B cell (primary cell): ENCODE results near the gene KIR2DL3. TPM values are rescaled to one million over a fixed set of nuclear protein-coding genes. Genes with fewer than 3 reads are reported as not detected.
"Not testable (repeated sequence)": the region's sequence is repeated elsewhere in the genome, so short reads cannot be mapped to it uniquely, and the experiment has no call there.

ENCODE experiments used
- ATAC-seq: fragments of 200-7000 bp; cut with Tn5 transposase; one replicate; pipeline ENCODE4 v1.10.0; 2021; ENCODE audit warnings: low read depth, mild to moderate bottlenecking, moderate number of reproducible peaks, moderate library complexity
- CTCF ChIA-PET: fragments of 350-600 bp; sonication (Branson Sonifier 250); formaldehyde crosslinking; loops from one replicate; lab custom pipeline; 2021; ENCODE audit warnings: antibody characterized with exemption, inconsistent platforms; lab: Charles Lee
- POLR2A ChIA-PET: fragments of 350-600 bp; sonication (Branson Sonifier 250); formaldehyde crosslinking; loops from one replicate; lab custom pipeline; 2021; ENCODE audit warnings: antibody characterized with exemption; lab: Charles Lee
- DNase-seq: peaks from one replicate; pipeline ENCODE4 v3.0.0; 2013
- H2AFZ ChIP-seq: 2 replicates; pipeline ENCODE4 v1.6.1; 2012; ENCODE audit warnings: mild to moderate bottlenecking, low read depth, low read length; ENCODE audit not compliant: insufficient read depth, poor library complexity, severe bottlenecking
- H3K27ac ChIP-seq, 2 donors: 1 replicate in 1 of 2; 2 replicates in 1 of 2; pipeline ENCODE4 v1.5.1; 2012 to 2013; ENCODE audit warnings: low read length in 2 of 2, mild to moderate bottlenecking in 2 of 2, moderate library complexity in 1 of 2
- H3K27me3 ChIP-seq, 4 experiments: fragments of 200-600 bp in 1 of 4; sonication (generic) in 1 of 4; replicated peaks in 1 of 4; 1 replicate in 2 of 4; 2 replicates in 2 of 4; pipeline versions ENCODE4 v1.6.1 to v1.7.0; 2013 to 2016; ENCODE audit warnings: low read length in 3 of 4, mild to moderate bottlenecking in 2 of 4, mixed read lengths in 1 of 4, moderate library complexity in 1 of 4; ENCODE audit not compliant: insufficient read depth in 4 of 4, control insufficient read depth in 3 of 4; ENCODE audit errors: control extremely low read depth in 1 of 4
- H3K36me3 ChIP-seq, 2 experiments: replicated peaks in 1 of 2; 1 replicate in 1 of 2; 2 replicates in 1 of 2; pipeline versions ENCODE4 v1.6.1 to v1.7.1; 2013; ENCODE audit warnings: low read length in 1 of 2; ENCODE audit not compliant: insufficient read depth in 2 of 2, control insufficient read depth in 1 of 2; ENCODE audit errors: control extremely low read depth in 1 of 2, extremely low read depth in 1 of 2
- H3K4me1 ChIP-seq, 2 donors: fragments of 200-600 bp in 1 of 2; sonication (generic) in 1 of 2; 1 replicate in 1 of 2; 2 replicates in 1 of 2; pipeline versions ENCODE4 v1.5.1 to v1.6.1; 2013 to 2017; ENCODE audit warnings: low read length in 2 of 2; ENCODE audit not compliant: control insufficient read depth in 2 of 2, insufficient read depth in 2 of 2
- H3K4me2 ChIP-seq: replicated peaks from 2 replicates; pipeline ENCODE3; 2012; ENCODE audit warnings: mild to moderate bottlenecking, low read depth, low read length; ENCODE audit not compliant: poor library complexity, severe bottlenecking
- H3K4me3 ChIP-seq, 5 experiments: fragments of 200-600 bp in 1 of 5; sonication (generic) in 1 of 5; 1 replicate in 3 of 5; 2 replicates in 2 of 5; pipeline versions ENCODE4 v1.5.1 to v1.7.0; 2011 to 2016; ENCODE audit warnings: low read length in 4 of 5, mild to moderate bottlenecking in 4 of 5, low read depth in 2 of 5, control low read depth in 1 of 5, moderate library complexity in 1 of 5; ENCODE audit not compliant: insufficient read depth in 1 of 5; ENCODE audit errors: control extremely low read depth in 1 of 5, extremely low read depth in 1 of 5
- H3K79me2 ChIP-seq: fragments of 200-600 bp; sonication (generic); one replicate; pipeline ENCODE4 v1.6.0; 2016; ENCODE audit warnings: low read length; ENCODE audit not compliant: control insufficient read depth, insufficient read depth
- H3K9ac ChIP-seq: fragments of 200-600 bp; sonication (generic); 2 replicates; pipeline ENCODE4 v1.6.1; 2017; ENCODE audit warnings: mild to moderate bottlenecking, low read length, moderate library complexity
- H3K9me3 ChIP-seq, 3 donors: one replicate each; pipeline versions ENCODE4 v1.6.1 to v1.7.1; 2013; ENCODE audit warnings: low read length in 2 of 3; ENCODE audit not compliant: control insufficient read depth in 2 of 3, insufficient read depth in 1 of 3; ENCODE audit errors: control extremely low read depth in 1 of 3
- H4K20me1 ChIP-seq: 2 replicates; pipeline ENCODE4 v1.6.0; 2012; ENCODE audit warnings: mild to moderate bottlenecking, low read length; ENCODE audit not compliant: insufficient read depth, control insufficient read depth, poor library complexity, severe bottlenecking
- H3K27ac Mint-ChIP-seq: one replicate; pipeline ENCODE4 v1.8.0; 2021; ENCODE audit warnings: mixed read lengths
- H3K27me3 Mint-ChIP-seq: one replicate; pipeline ENCODE4 v1.8.0; 2021; ENCODE audit warnings: mixed read lengths
- H3K4me1 Mint-ChIP-seq: one replicate; pipeline ENCODE4 v1.8.0; 2021; ENCODE audit warnings: mixed read lengths
- H3K4me3 Mint-ChIP-seq: one replicate; pipeline ENCODE4 v1.8.0; 2021; ENCODE audit warnings: mixed read lengths
- H3K9me3 Mint-ChIP-seq: one replicate; pipeline ENCODE4 v1.8.0; 2022; ENCODE audit warnings: mixed read lengths; ENCODE audit not compliant: insufficient read depth
- WGBS: methylation state at CpG from one replicate; pipeline ENCODE4 v1.1.5; 2013; ENCODE audit warnings: missing lambda C conversion rate; ENCODE audit not compliant: insufficient coverage; 5-methylcytosine and 5-hydroxymethylcytosine counted together
- intact Hi-C: fragments of 100-400 bp; cut with micrococcal nuclease; formaldehyde crosslinking; loops from one replicate; pipeline ENCODE4 v1.10.0; 2022
- polyA plus RNA-seq: library from polyadenylated mRNA; depleted of rRNA; stranded (reverse); fragments of >200 nt; gene quantifications from 2 replicates; pipeline ENCODE4 v1.2.3, GENCODE V29; 2012
- total RNA-seq, 2 donors: library from RNA; stranded (reverse); fragments of 120-200 nt in 1 of 2; gene quantifications; 1 replicate in 1 of 2; 2 replicates in 1 of 2; pipeline versions ENCODE4 v1.2.3 to v1.2.4, GENCODE V29; 2013 to 2022

Gene KIR2DL3
- total and polyA plus RNA-seq, 2 donors (not counting 1 experiment from before 2014, with no cell fraction given), result not detected

GRCh38 chr19:54770511-54770910, 32.2 kb downstream of the KIR2DL3 start:
- H3K27ac Mint-ChIP-seq, CTCF ChIA-PET, H3K79me2 ChIP-seq, POLR2A ChIA-PET, H3K27me3 ChIP-seq, H3K4me3 ChIP-seq, H3K4me3 Mint-ChIP-seq, H3K27ac ChIP-seq, H3K36me3 ChIP-seq, DNase-seq, H3K4me1 ChIP-seq, H3K9ac ChIP-seq, intact Hi-C loops, H3K9me3 Mint-ChIP-seq, H2AFZ ChIP-seq, H3K4me1 Mint-ChIP-seq, H3K4me2 ChIP-seq, H4K20me1 ChIP-seq, H3K9me3 ChIP-seq, ATAC-seq: not testable (repeated sequence)
- 96% methylated on average over 3 of the region's 4 CpGs for whole genome bisulfite sequencing
- H3K27me3 Mint-ChIP-seq, result peaks cover 11% of the 10 kb centered on the region

DNA sequence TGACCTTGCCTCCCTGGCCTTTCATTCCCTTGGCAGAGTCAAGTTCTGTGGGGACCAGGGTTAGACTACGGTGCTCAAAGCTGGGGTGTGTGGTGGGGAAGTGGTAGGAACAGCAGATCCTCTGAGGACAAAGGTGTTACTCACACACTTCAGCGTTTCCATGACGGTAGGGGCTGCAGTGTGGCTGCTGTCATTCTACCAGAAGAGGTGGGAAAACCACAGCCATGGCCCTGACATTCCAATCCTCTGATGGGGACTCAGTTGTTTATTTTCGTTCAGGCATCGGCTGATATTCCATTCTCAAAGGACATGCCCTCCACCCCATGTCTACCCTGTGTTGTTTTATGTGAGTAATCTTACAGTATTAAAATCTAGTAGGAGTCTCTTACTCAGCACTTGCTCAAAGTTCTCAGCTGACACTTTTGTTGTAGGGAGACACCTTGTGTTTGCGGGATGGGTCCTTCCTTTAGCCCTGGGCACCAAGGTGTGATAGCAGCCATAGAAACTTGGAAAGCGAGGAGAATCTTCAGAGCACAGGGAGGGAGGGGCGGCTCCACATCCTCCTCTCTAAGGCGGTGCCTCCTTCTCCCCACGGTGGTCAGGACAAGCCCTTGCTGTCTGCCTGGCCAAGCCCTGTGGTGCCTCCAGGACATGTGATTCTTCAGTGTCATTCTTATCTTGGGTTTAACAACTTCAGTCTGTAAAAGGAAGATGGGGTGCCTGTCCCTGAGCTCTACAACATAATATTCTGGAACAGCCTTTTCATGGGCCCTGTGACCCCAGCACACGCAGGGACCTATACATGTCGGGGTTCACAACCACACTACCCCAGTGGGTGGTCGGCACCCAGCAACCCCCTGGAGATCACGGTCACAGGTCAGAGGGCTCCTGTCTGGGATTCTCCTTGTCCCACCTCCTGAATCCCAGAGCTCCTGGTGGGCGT, 33.0 kb downstream of the KIR2DL3 start:
- H3K27me3 ChIP-seq, H3K4me3 Mint-ChIP-seq, H3K27ac Mint-ChIP-seq, intact Hi-C loops, DNase-seq, H3K4me1 Mint-ChIP-seq, POLR2A ChIA-PET, H3K9me3 ChIP-seq, H2AFZ ChIP-seq, H3K4me2 ChIP-seq, H3K36me3 ChIP-seq, ATAC-seq, CTCF ChIA-PET, H3K9me3 Mint-ChIP-seq, H3K4me1 ChIP-seq, H3K79me2 ChIP-seq, H3K9ac ChIP-seq, H3K4me3 ChIP-seq, H4K20me1 ChIP-seq, H3K27ac ChIP-seq: not testable (repeated sequence)
- 79% methylated on average over 9 of the region's 15 CpGs for WGBS
- H3K27me3 Mint-ChIP-seq, result peaks cover 11% of the 10 kb centered on the region

DNA sequence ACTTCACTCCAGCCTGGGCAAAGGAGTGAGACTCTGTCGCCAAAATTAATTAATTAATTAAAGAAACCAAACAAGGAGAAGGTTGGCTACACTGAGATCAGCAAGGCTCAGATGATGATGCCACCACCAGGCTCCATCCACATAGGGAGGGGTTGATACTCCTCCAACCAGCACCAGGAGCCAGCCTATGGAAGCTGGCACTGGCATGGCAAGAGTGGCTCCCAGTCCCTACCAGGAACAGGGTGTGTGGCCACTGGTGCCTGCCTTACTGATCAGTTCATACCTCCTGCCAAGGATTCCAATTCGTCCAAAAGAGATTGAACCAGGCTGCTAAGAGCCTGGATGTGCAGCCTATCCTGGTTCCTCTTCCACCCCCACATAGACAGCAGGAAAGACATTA, 34.4 kb downstream of the KIR2DL3 start:
- H3K27me3 Mint-ChIP-seq, result peaks cover 11% of the 10 kb centered on the region
- H3K4me3 Mint-ChIP-seq, H3K27ac ChIP-seq, H3K27ac Mint-ChIP-seq, H3K9me3 ChIP-seq, H3K36me3 ChIP-seq, ATAC-seq, H3K9me3 Mint-ChIP-seq, CTCF ChIA-PET, H4K20me1 ChIP-seq, H3K9ac ChIP-seq, H3K4me2 ChIP-seq, H3K27me3 ChIP-seq, intact Hi-C loops, H2AFZ ChIP-seq, DNase-seq, H3K4me1 ChIP-seq, H3K79me2 ChIP-seq, H3K4me1 Mint-ChIP-seq, H3K4me3 ChIP-seq, POLR2A ChIA-PET: not testable (repeated sequence)
- 50% methylated on average over 1 of the region's 2 CpGs for WGBS
